Thyroid gland (tissue), 4 donors: ENCODE data around the gene ERCC1.

Experiments
- POLR2A ChIP-seq, 2 donors: fragments of 450-650 bp; IDR thresholded peaks; one replicate each; pipeline ENCODE4 v1.6.1; 2017; ENCODE audit warnings: antibody characterized with exemption in 2 of 2, mild to moderate bottlenecking in 2 of 2, moderate library complexity in 1 of 2
- TF ChIP-seq, protein P1 (sequence below), 6 experiments: fragments of 200-600 bp in 3 of 6; fragments of 450-650 bp in 3 of 6; sonication (generic) in 3 of 6; IDR thresholded peaks; one replicate each; pipeline ENCODE4 v1.5.1; 2016 to 2019; ENCODE audit warnings: antibody characterized with exemption in 6 of 6, mild to moderate bottlenecking in 2 of 6, inconsistent platforms in 1 of 6, moderate library complexity in 1 of 6

DNA sequence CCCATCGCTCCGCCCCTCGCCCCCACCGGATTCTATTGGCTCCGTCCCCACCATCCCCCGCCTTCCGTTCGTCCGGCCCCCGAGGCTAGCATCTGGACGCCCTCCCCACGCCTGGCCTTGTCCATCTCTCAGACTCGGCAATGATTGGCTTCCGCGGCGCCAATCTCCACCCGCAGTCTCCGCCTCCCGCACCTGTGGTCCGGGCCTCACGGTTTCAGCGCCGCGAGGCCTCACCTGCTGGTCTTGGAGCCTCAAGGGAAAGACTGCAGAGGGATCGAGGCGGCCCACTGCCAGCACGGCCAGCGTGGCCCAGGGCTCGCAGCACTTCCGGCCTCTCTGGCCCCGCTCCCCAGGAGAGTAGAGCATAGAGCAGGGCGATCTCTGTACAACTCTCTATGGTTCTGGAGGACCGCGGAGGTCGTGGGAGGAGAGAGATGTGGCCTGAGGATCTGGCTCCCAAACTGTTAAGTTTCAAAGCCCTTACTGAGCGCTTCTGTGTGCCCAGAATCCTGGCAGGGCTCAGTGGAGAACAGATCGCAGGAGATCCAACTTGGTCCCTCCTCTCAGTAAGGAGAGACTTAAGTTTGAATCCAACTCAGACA, at the start of gene ERCC1:
- TF ChIP-seq, protein P1, sequence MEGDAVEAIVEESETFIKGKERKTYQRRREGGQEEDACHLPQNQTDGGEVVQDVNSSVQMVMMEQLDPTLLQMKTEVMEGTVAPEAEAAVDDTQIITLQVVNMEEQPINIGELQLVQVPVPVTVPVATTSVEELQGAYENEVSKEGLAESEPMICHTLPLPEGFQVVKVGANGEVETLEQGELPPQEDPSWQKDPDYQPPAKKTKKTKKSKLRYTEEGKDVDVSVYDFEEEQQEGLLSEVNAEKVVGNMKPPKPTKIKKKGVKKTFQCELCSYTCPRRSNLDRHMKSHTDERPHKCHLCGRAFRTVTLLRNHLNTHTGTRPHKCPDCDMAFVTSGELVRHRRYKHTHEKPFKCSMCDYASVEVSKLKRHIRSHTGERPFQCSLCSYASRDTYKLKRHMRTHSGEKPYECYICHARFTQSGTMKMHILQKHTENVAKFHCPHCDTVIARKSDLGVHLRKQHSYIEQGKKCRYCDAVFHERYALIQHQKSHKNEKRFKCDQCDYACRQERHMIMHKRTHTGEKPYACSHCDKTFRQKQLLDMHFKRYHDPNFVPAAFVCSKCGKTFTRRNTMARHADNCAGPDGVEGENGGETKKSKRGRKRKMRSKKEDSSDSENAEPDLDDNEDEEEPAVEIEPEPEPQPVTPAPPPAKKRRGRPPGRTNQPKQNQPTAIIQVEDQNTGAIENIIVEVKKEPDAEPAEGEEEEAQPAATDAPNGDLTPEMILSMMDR (IDR thresholded peaks at IDR 0.05), result no peak
- peak in 1 of 2 donors; percentile 76 for TF ChIP-seq POLR2A (IDR thresholded peaks at IDR 0.05)
